MM.1S (cell line): ENCODE data around the gene C20orf141.

Experiments
- DNase-seq: peaks from one replicate; pipeline ENCODE4 v3.0.0-alpha.2; 2015
- H2AFZ ChIP-seq: fragments of 300-600 bp; sonication (generic); 2 replicates; pipeline ENCODE4 v1.6.0; 2016; ENCODE audit warnings: antibody characterized with exemption, low read length
- H3F3A ChIP-seq: fragments of 300-600 bp; sonication (generic); 2 replicates; pipeline ENCODE4 v1.6.1; 2016; ENCODE audit warnings: mild to moderate bottlenecking, antibody characterized with exemption, low read length, moderate library complexity, mixed read lengths; ENCODE audit not compliant: insufficient read depth
- H3K27ac ChIP-seq: fragments of 300-600 bp; sonication (generic); 2 replicates; pipeline ENCODE4 v1.5.1; 2016; ENCODE audit warnings: mild to moderate bottlenecking, low read length
- H3K27me3 ChIP-seq: fragments of 300-600 bp; sonication (generic); replicated peaks from 2 replicates; pipeline ENCODE4 v1.6.0; 2016; ENCODE audit warnings: low read length; ENCODE audit not compliant: insufficient read depth
- H3K36me3 ChIP-seq: fragments of 300-600 bp; sonication (generic); replicated peaks from 2 replicates; pipeline ENCODE4 v1.6.1; 2016; ENCODE audit warnings: mild to moderate bottlenecking, low read length, mixed read lengths; ENCODE audit not compliant: insufficient read depth
- H3K4me1 ChIP-seq: fragments of 300-600 bp; sonication (generic); 2 replicates; pipeline ENCODE4 v1.6.1; 2016; ENCODE audit warnings: low read length, mixed read lengths
- H3K4me2 ChIP-seq: fragments of 300-600 bp; sonication (generic); 2 replicates; pipeline ENCODE4 v1.6.0; 2016; ENCODE audit warnings: low read depth, low read length
- H3K4me3 ChIP-seq: fragments of 300-600 bp; sonication (generic); 2 replicates; pipeline ENCODE4 v1.5.1; 2016; ENCODE audit warnings: low read length, mixed read lengths
- H3K79me2 ChIP-seq: fragments of 300-600 bp; sonication (generic); 2 replicates; pipeline ENCODE4 v1.6.1; 2016; ENCODE audit warnings: mixed run types, low read length, mixed read lengths
- H3K9ac ChIP-seq: fragments of 300-600 bp; sonication (generic); 2 replicates; pipeline ENCODE4 v1.6.1; 2016; ENCODE audit warnings: low read length, mixed read lengths
- H3K9me2 ChIP-seq: fragments of 300-600 bp; sonication (generic); replicated peaks from 2 replicates; pipeline ENCODE4 v1.6.1; 2016; ENCODE audit warnings: mild to moderate bottlenecking, low read length, mixed read lengths; ENCODE audit not compliant: insufficient read depth
- H3K9me3 ChIP-seq: fragments of 300-600 bp; sonication (generic); replicated peaks from 2 replicates; pipeline ENCODE4 v1.6.1; 2016; ENCODE audit warnings: mild to moderate bottlenecking, low read length, mixed read lengths; ENCODE audit not compliant: insufficient read depth
- H4K20me1 ChIP-seq: fragments of 300-600 bp; sonication (generic); 2 replicates; pipeline ENCODE4 v1.6.1; 2016; ENCODE audit warnings: mild to moderate bottlenecking, low read length, moderate library complexity, mixed read lengths; ENCODE audit not compliant: insufficient read depth
- CTCF ChIP-seq: fragments of 300-600 bp; sonication (generic); IDR thresholded peaks from 2 replicates; pipeline ENCODE4 v1.5.1; 2016; ENCODE audit warnings: antibody characterized with exemption, low read length, mixed read lengths
- EZH2 ChIP-seq: fragments of 300-600 bp; sonication (generic); optimal IDR thresholded peaks from 2 replicates; pipeline ENCODE3; 2017; ENCODE audit warnings: low read depth, mild to moderate bottlenecking, antibody characterized with exemption, low read length, mixed read lengths
- EZH2phosphoT487 ChIP-seq: fragments of 300-600 bp; sonication (generic); IDR thresholded peaks from 2 replicates; pipeline ENCODE4 v1.6.1; 2018; ENCODE audit warnings: antibody characterized with exemption, low read length

The C20orf141 gene

GRCh38 chr20:2838170-2838797 is 23.5 kb downstream of the C20orf141 start:
- Histone ChIP-seq H3K36me3 (no peaks in the 10 kb centered on the region), H3K9me3 (no peaks in the 10 kb centered on the region), H2AFZ (no peak overlapping the region), H3K9ac (no peak overlapping the region), H3K4me3 (no peak overlapping the region), H3K79me2 (peaks cover 10% of the 10 kb centered on the region), H3K9me2 (no peaks in the 10 kb centered on the region), H3K27me3 (no peaks in the 10 kb centered on the region), H3K27ac (no peak overlapping the region), H3F3A (no peaks in the 10 kb centered on the region), H3K4me2 (no peak overlapping the region), H4K20me1 (no peaks in the 10 kb centered on the region), H3K4me1 (peaks cover 5% of the 10 kb centered on the region; the same call in 1 of the 2 replicates)
- no peak for DNase-seq
- no peak for TF ChIP-seq CTCF
- TF ChIP-seq EZH2phosphoT487: no peak
- TF ChIP-seq EZH2: no peak

- Histone ChIP-seq H4K20me1 (no peaks in the 10 kb centered on the region), H3K27ac (no peak overlapping the region), H3K4me1 (peaks cover 5% of the 10 kb centered on the region; the same call in 1 of the 2 replicates), H3K9me3 (no peaks in the 10 kb centered on the region), H3K9me2 (no peaks in the 10 kb centered on the region), H2AFZ (peak overlapping the region; percentile 97; the same call in 1 of the 2 replicates), H3K27me3 (no peaks in the 10 kb centered on the region), H3F3A (no peaks in the 10 kb centered on the region), H3K4me2 (peak overlapping the region; percentile 96; the same call in 1 of the 2 replicates), H3K4me3 (no peak overlapping the region), H3K9ac (no peak overlapping the region), H3K79me2 (peaks cover 10% of the 10 kb centered on the region), H3K36me3 (no peaks in the 10 kb centered on the region)
- no peak for DNase-seq
- TF ChIP-seq EZH2: no peak
- no peak for TF ChIP-seq CTCF
These were observed 24.3 kb downstream of the C20orf141 start for GRCh38 chr20:2838847-2839671.

- Histone ChIP-seq H3K79me2 (peaks cover 10% of the 10 kb centered on the region), H3K4me1 (peaks cover 5% of the 10 kb centered on the region; the same call in 1 of the 2 replicates), H3K27me3 (no peaks in the 10 kb centered on the region), H3F3A (no peaks in the 10 kb centered on the region), H2AFZ (peak overlapping the region; percentile 97), H4K20me1 (no peaks in the 10 kb centered on the region), H3K9ac (peak overlapping the region; percentile 94), H3K9me3 (no peaks in the 10 kb centered on the region), H3K9me2 (no peaks in the 10 kb centered on the region), H3K36me3 (no peaks in the 10 kb centered on the region), H3K4me2 (peak overlapping the region; percentile 96; the same call in 1 of the 2 replicates), H3K27ac (no peak overlapping the region), H3K4me3 (peak overlapping the region; percentile 97)
- DNase-seq: no peak
- TF ChIP-seq CTCF (no peak), EZH2phosphoT487 (no peak), EZH2 (no peak)
These were observed 24.9 kb downstream of the C20orf141 start for GRCh38 chr20:2839732-2840137.
